ENCODE measurements around the gene RNFT2. TPM values are rescaled to one million over a fixed set of nuclear protein-coding genes. Genes with fewer than 3 reads are reported as not detected.
"Not testable (repeated sequence)": the region's sequence is repeated elsewhere in the genome, so short reads cannot be mapped to it uniquely, and the experiment has no call there.

The RNFT2 gene
- total RNA-seq, 4 donors from 2014 or later = 0.55 TPM; not detected in 3

DNA sequence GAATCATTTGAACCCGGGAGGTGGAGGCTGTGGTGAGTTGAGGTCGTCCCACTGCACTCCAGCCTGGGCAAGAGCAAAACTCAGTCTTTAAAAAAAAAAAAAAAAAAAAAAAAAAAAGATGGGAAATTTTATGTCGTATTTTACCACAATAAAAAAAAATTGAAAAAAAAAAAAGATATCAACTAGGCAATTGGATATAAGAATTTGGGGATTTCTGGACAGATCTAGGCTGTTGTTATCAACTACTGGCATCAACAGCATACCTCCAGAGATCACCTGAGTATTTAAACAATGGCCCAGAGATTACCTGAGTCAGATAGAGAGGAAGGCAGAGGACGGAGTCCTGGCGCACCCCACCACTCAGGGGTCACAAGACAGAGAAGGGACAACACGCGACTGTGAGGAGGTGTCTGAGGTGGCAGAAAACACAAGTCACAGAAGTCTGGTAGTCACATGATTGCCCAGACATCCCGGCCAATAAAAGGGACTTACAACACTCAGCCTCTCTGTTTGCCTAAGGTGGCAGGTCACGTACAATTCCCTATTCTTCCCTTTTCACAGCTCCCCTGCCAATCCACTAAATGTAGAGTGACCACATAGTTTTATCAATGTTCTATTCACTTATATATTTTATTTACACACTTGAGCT, 2.0 kb upstream of the RNFT2 start:
- DNase-seq (no peak), ATAC-seq (no peak)
- H3K4me1 ChIP-seq = peaks cover 11 to 18% of the 10 kb centered on the region in 2 donors
- peak overlapping the region in 3 of 4 donors; percentile 80 to 92 (median 81) for H3K4me3 ChIP-seq
- intact Hi-C loops (cut with DNase I; ENCODE audit: low total_unique reads) (loop anchor here (10.0 kb wide), 1 partner anchor 1639 kb away; the partner anchor contains the start of genes SUDS3 and TAOK3), in situ Hi-C loops (cut with MboI; ENCODE audit: low sequenced_read_pairs in 4 of 4) (no loop called here)
- H3K27ac ChIP-seq = no peak overlapping the region
- no peaks in the 10 kb centered on the region for H3K9me3 ChIP-seq
- peaks cover 0 to 23% of the 10 kb centered on the region in 2 donors for H3K36me3 ChIP-seq
- no peaks in the 10 kb centered on the region for H3K27me3 ChIP-seq
- TF ChIP-seq, protein P1, sequence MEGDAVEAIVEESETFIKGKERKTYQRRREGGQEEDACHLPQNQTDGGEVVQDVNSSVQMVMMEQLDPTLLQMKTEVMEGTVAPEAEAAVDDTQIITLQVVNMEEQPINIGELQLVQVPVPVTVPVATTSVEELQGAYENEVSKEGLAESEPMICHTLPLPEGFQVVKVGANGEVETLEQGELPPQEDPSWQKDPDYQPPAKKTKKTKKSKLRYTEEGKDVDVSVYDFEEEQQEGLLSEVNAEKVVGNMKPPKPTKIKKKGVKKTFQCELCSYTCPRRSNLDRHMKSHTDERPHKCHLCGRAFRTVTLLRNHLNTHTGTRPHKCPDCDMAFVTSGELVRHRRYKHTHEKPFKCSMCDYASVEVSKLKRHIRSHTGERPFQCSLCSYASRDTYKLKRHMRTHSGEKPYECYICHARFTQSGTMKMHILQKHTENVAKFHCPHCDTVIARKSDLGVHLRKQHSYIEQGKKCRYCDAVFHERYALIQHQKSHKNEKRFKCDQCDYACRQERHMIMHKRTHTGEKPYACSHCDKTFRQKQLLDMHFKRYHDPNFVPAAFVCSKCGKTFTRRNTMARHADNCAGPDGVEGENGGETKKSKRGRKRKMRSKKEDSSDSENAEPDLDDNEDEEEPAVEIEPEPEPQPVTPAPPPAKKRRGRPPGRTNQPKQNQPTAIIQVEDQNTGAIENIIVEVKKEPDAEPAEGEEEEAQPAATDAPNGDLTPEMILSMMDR (IDR thresholded peaks at IDR 0.05 in 4 of 5, conservative IDR thresholded peaks at IDR 0.05 in 1 of 5) = no peak
- no peak for TF ChIP-seq POLR2A (IDR thresholded peaks at IDR 0.05)

DNA sequence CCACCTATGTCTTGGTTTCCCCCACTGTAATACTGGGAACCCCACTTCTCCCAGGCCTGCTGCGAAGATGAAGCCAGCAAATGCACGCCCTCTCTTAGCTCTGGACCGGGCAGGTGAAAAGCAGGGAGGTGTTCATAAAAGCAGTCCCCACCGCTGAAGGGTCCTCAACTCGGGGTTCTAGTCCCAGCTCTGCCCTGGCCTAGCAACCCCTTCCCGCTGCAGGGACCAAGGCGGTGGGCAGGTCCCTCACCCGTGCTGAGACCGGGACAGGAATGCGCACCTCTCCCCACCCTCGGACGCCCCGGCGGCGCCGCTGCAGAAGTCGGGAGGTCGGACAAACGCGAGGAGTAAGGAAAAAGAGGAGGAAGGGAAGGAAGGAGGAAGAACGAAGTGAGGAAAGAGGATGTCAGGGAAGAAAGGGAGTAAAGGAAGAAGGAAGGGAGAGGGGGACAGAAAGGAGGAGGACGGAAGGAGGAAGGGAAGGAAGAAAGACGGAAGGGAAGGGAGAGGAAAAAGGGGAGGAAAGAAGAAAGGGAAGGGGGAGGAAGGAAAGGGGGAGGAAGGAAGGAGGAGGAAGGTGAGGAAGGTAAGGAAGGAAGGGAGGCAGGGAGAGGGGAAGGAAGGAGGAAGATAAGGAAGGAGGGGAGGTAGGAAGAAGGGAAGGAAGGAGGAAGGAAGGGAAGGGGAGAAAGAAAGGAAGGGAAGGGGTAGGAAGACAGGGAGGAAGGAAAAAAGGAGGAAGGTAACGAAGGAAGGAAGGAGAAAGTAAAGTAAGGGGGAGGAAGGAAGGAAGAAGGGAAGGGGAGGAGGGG, 947 bp upstream of the RNFT2 start:
- ATAC-seq = no peak
- H3K9me3 ChIP-seq = no peaks in the 10 kb centered on the region
- H3K36me3 ChIP-seq = peaks cover 0 to 23% of the 10 kb centered on the region in 2 donors
- in situ Hi-C loops (cut with MboI; ENCODE audit: low sequenced_read_pairs in 4 of 4) = no loop called here
- no peak for DNase-seq
- H3K4me1 ChIP-seq = peaks cover 11 to 18% of the 10 kb centered on the region in 2 donors
- TF ChIP-seq, protein P1 (IDR thresholded peaks at IDR 0.05 in 4 of 5, conservative IDR thresholded peaks at IDR 0.05 in 1 of 5) = no peak
- no peak for TF ChIP-seq POLR2A (IDR thresholded peaks at IDR 0.05)
- intact Hi-C loops (cut with DNase I; ENCODE audit: low total_unique reads) = loop anchor here (10.0 kb wide), 1 partner anchor 1638 kb away; the partner anchor contains the start of genes SUDS3 and TAOK3
- H3K27ac ChIP-seq = peak overlapping the region; percentile 56 to 84 (median 76)
- H3K4me3 ChIP-seq = peak overlapping the region; percentile 60 to 92 (median 80)
- H3K27me3 ChIP-seq = no peaks in the 10 kb centered on the region

DNA sequence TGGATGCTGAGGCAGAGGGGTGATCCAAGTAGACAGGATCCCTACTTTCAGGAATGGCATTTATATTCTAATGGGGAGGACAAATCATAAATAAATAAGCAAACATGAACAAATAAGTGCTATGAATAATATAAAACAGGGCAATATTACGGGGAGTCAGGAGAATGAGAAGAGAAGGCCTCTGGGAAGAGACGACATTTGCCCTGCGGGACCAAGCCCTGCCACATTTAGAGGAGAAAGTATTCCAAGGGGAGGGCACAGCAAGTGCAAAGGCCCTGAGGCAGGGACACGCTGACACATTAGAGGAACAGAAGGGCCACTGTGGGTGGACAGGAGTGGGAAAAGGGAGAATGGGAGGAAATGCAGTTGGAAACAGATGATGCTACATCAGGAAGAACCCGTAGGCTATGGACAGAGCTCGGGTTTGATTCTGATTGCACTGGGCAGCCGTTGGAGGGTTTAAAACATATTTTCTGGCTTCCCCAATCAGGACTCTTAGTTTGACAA, 1.3 kb downstream of the RNFT2 start:
- ATAC-seq (no peak), DNase-seq (no peak)
- no peak overlapping the region for H3K4me3 ChIP-seq
- H3K27me3 ChIP-seq = no peaks in the 10 kb centered on the region
- H3K27ac ChIP-seq = no peak overlapping the region
- peaks cover 0 to 7% of the 10 kb centered on the region in 2 donors for H3K36me3 ChIP-seq
- in situ Hi-C loops (cut with MboI; ENCODE audit: low sequenced_read_pairs in 4 of 4) (no loop called here), intact Hi-C loops (cut with DNase I; ENCODE audit: low total_unique reads) (loop anchor here (10.0 kb wide), 1 partner anchor 1635 kb away; the partner anchor contains the start of genes SUDS3 and TAOK3)
- TF ChIP-seq POLR2A (IDR thresholded peaks at IDR 0.05) = no peak
- TF ChIP-seq, protein P1 (IDR thresholded peaks at IDR 0.05 in 4 of 5, conservative IDR thresholded peaks at IDR 0.05 in 1 of 5) = no peak
- H3K9me3 ChIP-seq = no peaks in the 10 kb centered on the region
- peaks cover 11 to 18% of the 10 kb centered on the region in 2 donors for H3K4me1 ChIP-seq

DNA sequence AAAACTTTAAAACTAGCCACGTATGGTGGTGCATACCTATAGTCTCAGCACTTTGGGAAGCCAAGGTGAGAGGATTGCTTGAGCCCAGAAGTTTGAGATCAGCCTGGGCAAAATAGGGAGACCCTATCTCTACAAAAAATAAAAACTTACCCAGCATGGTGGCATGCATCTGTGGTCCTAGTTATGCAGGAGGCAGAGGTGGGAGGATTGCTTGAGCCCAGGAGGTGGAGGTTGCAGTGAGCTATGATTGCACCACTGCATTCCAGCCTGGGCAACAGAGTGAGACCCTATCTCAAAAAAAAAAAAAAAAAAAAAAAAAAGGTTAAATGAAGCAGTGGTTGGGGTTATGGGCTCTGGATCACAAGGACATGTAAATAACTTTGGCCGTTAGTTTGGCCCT, 4.7 kb downstream of the RNFT2 start:
- DNase-seq; H3K4me1 ChIP-seq; intact Hi-C loops (cut with DNase I; ENCODE audit: low total_unique reads); ATAC-seq; H3K27me3 ChIP-seq; H3K36me3 ChIP-seq; H3K27ac ChIP-seq; H3K9me3 ChIP-seq; H3K4me3 ChIP-seq; in situ Hi-C loops (cut with MboI; ENCODE audit: low sequenced_read_pairs in 4 of 4): not testable (repeated sequence)

DNA sequence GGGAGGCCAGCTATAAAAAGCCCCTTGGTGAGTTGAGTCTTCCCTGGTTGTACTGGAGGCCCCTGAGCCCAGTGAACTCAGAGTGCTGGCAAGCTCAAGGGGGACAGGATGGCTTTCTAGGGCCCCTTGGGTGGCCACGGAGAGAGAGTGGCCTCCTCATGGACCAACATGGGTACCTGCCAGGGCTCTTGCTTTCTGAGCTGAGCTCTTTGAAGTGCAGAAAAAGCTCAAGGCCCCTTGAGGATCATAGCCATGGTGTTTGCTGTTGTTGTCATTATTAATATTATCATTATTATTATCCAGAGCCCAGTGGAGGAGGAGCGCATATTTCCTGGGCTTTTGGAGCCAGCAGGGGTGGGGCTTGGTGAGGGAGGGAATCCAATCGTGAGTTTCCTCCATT, 6.7 kb downstream of the RNFT2 start:
- DNase-seq = no peak

More for the DNA sequence above, 6.7 kb downstream of the RNFT2 start:
- ATAC-seq = no peak
- no peak for TF ChIP-seq POLR2A (IDR thresholded peaks at IDR 0.05)
- TF ChIP-seq, protein P1 (IDR thresholded peaks at IDR 0.05 in 4 of 5, conservative IDR thresholded peaks at IDR 0.05 in 1 of 5) = no peak
- H3K36me3 ChIP-seq = no peaks in the 10 kb centered on the region
- in situ Hi-C loops (cut with MboI; ENCODE audit: low sequenced_read_pairs in 4 of 4) = no loop called here
- H3K4me1 ChIP-seq = no peaks in the 10 kb centered on the region
- no peak overlapping the region for H3K27ac ChIP-seq
- H3K27me3 ChIP-seq = no peaks in the 10 kb centered on the region
- H3K9me3 ChIP-seq = no peaks in the 10 kb centered on the region
- no peak overlapping the region for H3K4me3 ChIP-seq
- intact Hi-C loops (cut with DNase I; ENCODE audit: low total_unique reads) = no loop called here
